Sigmoid colon (tissue), 7 donors: ENCODE measurements around the gene COL6A5. TPM values are rescaled to one million over a fixed set of nuclear protein-coding genes. Genes with fewer than 3 reads are reported as not detected.

Source experiments
- DNase-seq: peaks from one replicate; pipeline ENCODE4 v3.0.0-alpha.2; 2019
- H3K27ac ChIP-seq, 4 donors: fragments of 200-600 bp; sonication (generic); one replicate each; pipeline ENCODE4 v1.5.1; 2016 to 2019; ENCODE audit warnings: mild to moderate bottlenecking in 1 of 4
- H3K27me3 ChIP-seq, 3 donors: fragments of 200-600 bp; sonication (generic); one replicate each; pipeline ENCODE4 v1.5.1; 2019; ENCODE audit warnings: mild to moderate bottlenecking in 1 of 3
- H3K36me3 ChIP-seq, 4 donors: fragments of 200-600 bp; sonication (generic); one replicate each; pipeline ENCODE4 v1.5.1; 2016 to 2019
- H3K4me1 ChIP-seq, 4 donors: fragments of 200-600 bp; sonication (generic); one replicate each; pipeline ENCODE4 v1.5.1; 2017 to 2019
- H3K4me3 ChIP-seq, 4 donors: fragments of 200-600 bp; sonication (generic); one replicate each; pipeline ENCODE4 v1.5.1; 2017 to 2019; ENCODE audit warnings: mild to moderate bottlenecking in 2 of 4, moderate library complexity in 1 of 4
- H3K9me3 ChIP-seq, 4 donors: fragments of 200-600 bp in 3 of 4; sonication (generic) in 3 of 4; one replicate each; pipeline versions ENCODE4 v1.5.1 to v1.6.1; 2013 to 2019
- EP300 ChIP-seq, 4 donors: sonication (generic); formaldehyde crosslinking; IDR thresholded peaks; one replicate each; pipeline ENCODE4 v1.6.1; 2017; ENCODE audit warnings: antibody characterized with exemption in 4 of 4
- POLR2A ChIP-seq, 2 donors: fragments of 450-650 bp; IDR thresholded peaks; one replicate each; pipeline ENCODE4 v1.6.1; 2016; ENCODE audit warnings: antibody characterized with exemption in 2 of 2, mild to moderate bottlenecking in 2 of 2, moderate library complexity in 2 of 2
- POLR2AphosphoS5 ChIP-seq, 4 donors: sonication (generic); formaldehyde crosslinking; IDR thresholded peaks; one replicate each; pipeline ENCODE4 v1.6.1; 2017; ENCODE audit warnings: antibody characterized with exemption in 4 of 4
- WGBS, 2 donors: extraction: QIAGEN DNeasy Blood & Tissue Kit; methylation state at CpG; one replicate each; pipeline ENCODE4 v1.1.7; 2013; 5-methylcytosine and 5-hydroxymethylcytosine counted together
- intact Hi-C: fragments of 100-400 bp; cut with DNase I; formaldehyde crosslinking; loops from one replicate; pipeline ENCODE4 v1.15.1; 2023
- polyA plus RNA-seq, 3 donors: library from polyadenylated mRNA; stranded (reverse); fragments of 200-250 nt; gene quantifications; one replicate each; pipeline ENCODE4 v1.2.3, GENCODE V29; 2013
- total RNA-seq, 4 donors: library from RNA; depleted of rRNA; stranded (reverse); fragments of >200 nt; gene quantifications; one replicate each; pipeline ENCODE4 v1.1.0, GENCODE V29; 2016
- TF ChIP-seq, protein P1 (sequence below), 4 experiments: fragments of 450-650 bp in 3 of 4; fragments of 200-600 bp in 1 of 4; IDR thresholded peaks; one replicate each; pipeline ENCODE4 v1.5.1; 2016 to 2019; ENCODE audit warnings: antibody characterized with exemption in 4 of 4, mild to moderate bottlenecking in 3 of 4, moderate library complexity in 2 of 4
- donor health status: healthy with polysubstance abuse.
- donor health status: Bipolar disorder and iron deficiency.
- donor health status: healthy.

The COL6A5 gene
- total RNA-seq (not detected), polyA plus RNA-seq (under 1 TPM in 1 of 3 donors, not detected in 2; 0.09 TPM)

- no peaks in the 10 kb centered on the region for H3K36me3 ChIP-seq
- no peak for DNase-seq
- H3K4me3 ChIP-seq: no peak within 1 kb of the TSS
- H3K9me3 ChIP-seq: peaks cover 0 to 3% (median 0%) of the 10 kb centered on the region in 4 donors
- peaks cover 0 to 31% (median 14%) of the 10 kb centered on the region in 3 donors for H3K27me3 ChIP-seq
- TF ChIP-seq EP300 (IDR thresholded peaks at IDR 0.05) (no peak), POLR2AphosphoS5 (IDR thresholded peaks at IDR 0.05) (no peak), POLR2A (IDR thresholded peaks at IDR 0.05) (no peak)
- TF ChIP-seq, protein P1, sequence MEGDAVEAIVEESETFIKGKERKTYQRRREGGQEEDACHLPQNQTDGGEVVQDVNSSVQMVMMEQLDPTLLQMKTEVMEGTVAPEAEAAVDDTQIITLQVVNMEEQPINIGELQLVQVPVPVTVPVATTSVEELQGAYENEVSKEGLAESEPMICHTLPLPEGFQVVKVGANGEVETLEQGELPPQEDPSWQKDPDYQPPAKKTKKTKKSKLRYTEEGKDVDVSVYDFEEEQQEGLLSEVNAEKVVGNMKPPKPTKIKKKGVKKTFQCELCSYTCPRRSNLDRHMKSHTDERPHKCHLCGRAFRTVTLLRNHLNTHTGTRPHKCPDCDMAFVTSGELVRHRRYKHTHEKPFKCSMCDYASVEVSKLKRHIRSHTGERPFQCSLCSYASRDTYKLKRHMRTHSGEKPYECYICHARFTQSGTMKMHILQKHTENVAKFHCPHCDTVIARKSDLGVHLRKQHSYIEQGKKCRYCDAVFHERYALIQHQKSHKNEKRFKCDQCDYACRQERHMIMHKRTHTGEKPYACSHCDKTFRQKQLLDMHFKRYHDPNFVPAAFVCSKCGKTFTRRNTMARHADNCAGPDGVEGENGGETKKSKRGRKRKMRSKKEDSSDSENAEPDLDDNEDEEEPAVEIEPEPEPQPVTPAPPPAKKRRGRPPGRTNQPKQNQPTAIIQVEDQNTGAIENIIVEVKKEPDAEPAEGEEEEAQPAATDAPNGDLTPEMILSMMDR (IDR thresholded peaks at IDR 0.05): no peak
- no peak within 1 kb of the TSS for H3K27ac ChIP-seq
- 4 to 14% methylated on average over 41 of the region's 41 CpGs for WGBS, 2 donors
- peaks cover 0 to 6% (median 0%) of the 10 kb centered on the region in 4 donors for H3K4me1 ChIP-seq
- intact Hi-C loops: no loop called here
Measured at GRCh38 chr3:130345487-130346079, at the start of gene COL6A5. Gene COL6A5 (plus strand): TSS chr3:130345672. CDS start chr3:130373639, 27,967 bp downstream.

GRCh38 chr3:130299531-130299930 is 45.9 kb upstream of the COL6A5 start:
- WGBS, 2 donors: 48 to 74% methylated on average over 2 of the region's 2 CpGs

DNA sequence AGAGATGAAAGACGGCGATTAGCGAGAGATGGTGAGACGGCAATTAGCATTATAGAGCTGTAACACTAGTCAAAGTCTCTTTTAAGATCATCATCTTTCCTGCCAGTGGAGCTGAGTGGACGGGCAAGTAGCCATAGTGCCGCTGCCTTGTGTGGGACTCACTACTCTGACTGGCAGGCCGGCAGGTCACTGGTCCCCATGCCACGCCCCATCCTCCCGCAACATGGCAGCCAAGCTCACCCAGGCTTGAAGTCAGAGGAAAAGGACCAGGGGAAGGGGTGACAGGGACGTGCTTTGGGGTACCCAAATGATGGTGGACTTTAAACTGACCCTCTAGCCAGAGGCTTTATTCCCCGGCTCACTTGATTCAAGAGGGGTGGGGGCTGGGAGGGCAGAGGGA is 44.6 kb upstream of the COL6A5 start:
- H3K9me3 ChIP-seq: no peaks in the 10 kb centered on the region

More at GRCh38 chr3:130299531-130299930, 45.9 kb upstream of the COL6A5 start:
- DNase-seq: no peak
- intact Hi-C loops: no loop called here
- Histone ChIP-seq H3K4me1 (no peaks in the 10 kb centered on the region), H3K27ac (no peak overlapping the region), H3K9me3 (no peaks in the 10 kb centered on the region), H3K4me3 (no peak overlapping the region), H3K27me3 (no peaks in the 10 kb centered on the region), H3K36me3 (no peaks in the 10 kb centered on the region)
- TF ChIP-seq, protein P1 (IDR thresholded peaks at IDR 0.05): no peak

DNA sequence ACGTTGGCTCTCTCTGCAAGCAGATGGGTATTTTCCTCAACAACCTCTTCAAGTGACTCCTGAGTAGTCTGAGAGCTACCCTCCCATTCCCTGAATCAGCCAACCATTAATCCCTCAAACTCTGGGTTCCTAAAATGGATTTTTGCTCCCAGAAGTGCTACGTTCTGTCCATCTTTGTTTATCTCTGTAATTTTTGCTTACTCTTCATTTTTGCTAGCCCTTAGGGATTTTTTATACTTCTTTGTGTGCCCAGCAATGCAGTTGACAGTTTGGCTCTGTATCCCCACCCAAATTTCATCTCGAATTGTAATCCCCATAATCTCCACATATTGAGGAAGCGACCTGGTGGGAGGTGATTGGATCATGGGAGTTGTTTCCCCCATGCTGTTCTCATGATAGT is 35.4 kb upstream of the COL6A5 start:
- no peak for DNase-seq
- TF ChIP-seq, protein P1 (IDR thresholded peaks at IDR 0.05): no peak
- TF ChIP-seq EP300 (IDR thresholded peaks at IDR 0.05): no peak
- no peak for TF ChIP-seq POLR2AphosphoS5 (IDR thresholded peaks at IDR 0.05)
- no peak for TF ChIP-seq POLR2A (IDR thresholded peaks at IDR 0.05)
- H3K4me1 ChIP-seq: no peaks in the 10 kb centered on the region
- H3K4me3 ChIP-seq: no peak overlapping the region
- H3K27me3 ChIP-seq: no peaks in the 10 kb centered on the region
- intact Hi-C loops: no loop called here
- WGBS, 2 donors: 62 to 72% methylated on average over 4 of the region's 4 CpGs
- H3K9me3 ChIP-seq: no peaks in the 10 kb centered on the region
- H3K27ac ChIP-seq: no peak overlapping the region
- no peaks in the 10 kb centered on the region for H3K36me3 ChIP-seq

More for the DNA sequence above, 44.6 kb upstream of the COL6A5 start:
- 92 to 93% methylated on average over 11 of the region's 11 CpGs for WGBS, 2 donors
- no peak for DNase-seq
- TF ChIP-seq POLR2A (IDR thresholded peaks at IDR 0.05): no peak
- intact Hi-C loops: no loop called here
- Histone ChIP-seq H3K4me1 (no peaks in the 10 kb centered on the region), H3K4me3 (no peak overlapping the region), H3K27ac (no peak overlapping the region), H3K36me3 (no peaks in the 10 kb centered on the region), H3K27me3 (no peaks in the 10 kb centered on the region)

DNA sequence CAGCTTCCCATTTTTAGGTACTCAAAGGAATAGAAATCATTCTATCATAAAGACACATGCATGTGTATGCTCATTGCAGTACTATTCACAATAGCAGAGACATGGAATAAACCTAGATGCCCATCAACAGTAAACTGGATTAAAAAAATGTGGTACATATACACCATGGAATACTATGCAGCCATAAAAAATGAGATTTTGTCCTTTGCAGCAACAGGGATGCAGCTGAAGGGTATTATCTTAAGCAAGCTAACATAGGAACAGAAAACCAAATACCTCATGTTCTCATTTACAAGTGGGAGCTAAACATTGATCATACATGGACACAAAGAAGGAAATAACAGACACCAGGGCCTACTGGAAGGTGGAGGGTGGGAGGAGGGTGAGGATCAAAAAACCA is 33.1 kb upstream of the COL6A5 start:
- no peak overlapping the region for H3K4me3 ChIP-seq
- TF ChIP-seq POLR2A (IDR thresholded peaks at IDR 0.05): no peak
- TF ChIP-seq POLR2AphosphoS5 (IDR thresholded peaks at IDR 0.05): no peak
- no peak for TF ChIP-seq EP300 (IDR thresholded peaks at IDR 0.05)
- TF ChIP-seq, protein P1 (IDR thresholded peaks at IDR 0.05): no peak
- no peaks in the 10 kb centered on the region for H3K27me3 ChIP-seq
- H3K4me1 ChIP-seq: no peaks in the 10 kb centered on the region
- H3K9me3 ChIP-seq: no peaks in the 10 kb centered on the region
- intact Hi-C loops: no loop called here
- DNase-seq: no peak
- H3K36me3 ChIP-seq: no peaks in the 10 kb centered on the region
- H3K27ac ChIP-seq: no peak overlapping the region
